Myocyte (in vitro differentiated cells): ENCODE results near the gene PSMG3. TPM values are rescaled to one million over a fixed set of nuclear protein-coding genes. Genes with fewer than 3 reads are reported as not detected.

Source experiments
- DNase-seq: peaks from one replicate; pipeline ENCODE4 v3.0.0-alpha.2; 2012; ENCODE audit warnings: low read depth
- total RNA-seq: library from RNA; depleted of rRNA; stranded (reverse); fragments of >200 nt; gene quantifications from 2 replicates; pipeline ENCODE4 v1.2.3, GENCODE V29; 2014

The PSMG3 gene
- total RNA-seq, 1 donor from 2014 or later: 47.1 TPM

GRCh38 chr7:1597066-1597760 is 27.4 kb upstream of the PSMG3 start:
- DNase-seq: no peak

- DNase-seq: no peak
Measured at GRCh38 chr7:1596181-1597043, 26.6 kb upstream of the PSMG3 start.

GRCh38 chr7:1595636-1596035 is 25.8 kb upstream of the PSMG3 start:
- DNase-seq: no peak

GRCh38 chr7:1595027-1595426 is 25.2 kb upstream of the PSMG3 start:
- no peak for DNase-seq

GRCh38 chr7:1593904-1594421 is 24.1 kb upstream of the PSMG3 start:
- DNase-seq: no peak

- no peak for DNase-seq
Measured at GRCh38 chr7:1593091-1593866, 23.4 kb upstream of the PSMG3 start.

GRCh38 chr7:1592299-1592871 is 22.6 kb upstream of the PSMG3 start:
- no peak for DNase-seq

GRCh38 chr7:1591876-1592275 is 22.0 kb upstream of the PSMG3 start:
- no peak for DNase-seq

GRCh38 chr7:1591396-1591795 is 21.6 kb upstream of the PSMG3 start:
- DNase-seq: no peak

GRCh38 chr7:1590887-1591286 is 21.1 kb upstream of the PSMG3 start:
- DNase-seq: no peak

- no peak for DNase-seq
Measured at GRCh38 chr7:1590476-1590875, 20.6 kb upstream of the PSMG3 start.

GRCh38 chr7:1588978-1589377 is 19.1 kb upstream of the PSMG3 start:
- no peak for DNase-seq

GRCh38 chr7:1587738-1588137 is 17.9 kb upstream of the PSMG3 start:
- no peak for DNase-seq

GRCh38 chr7:1586827-1587705 is 17.2 kb upstream of the PSMG3 start:
- DNase-seq: no peak

GRCh38 chr7:1586126-1586826 is 16.4 kb upstream of the PSMG3 start:
- DNase-seq: no peak

GRCh38 chr7:1585142-1585981 is 15.5 kb upstream of the PSMG3 start:
- DNase-seq: no peak

- no peak for DNase-seq
Measured at GRCh38 chr7:1584700-1585099, 14.9 kb upstream of the PSMG3 start.

- peak; percentile 54 for DNase-seq
Measured at GRCh38 chr7:1583241-1583930, 13.6 kb upstream of the PSMG3 start.
